IPS-NIHi7 (cell line): ENCODE measurements around the gene NBEA.

Source experiments
- DNase-seq: peaks from one replicate; pipeline ENCODE4 v3.0.0; 2012; ENCODE audit warnings: mixed read lengths; ENCODE audit errors: extremely low spot score

Gene NBEA

DNA sequence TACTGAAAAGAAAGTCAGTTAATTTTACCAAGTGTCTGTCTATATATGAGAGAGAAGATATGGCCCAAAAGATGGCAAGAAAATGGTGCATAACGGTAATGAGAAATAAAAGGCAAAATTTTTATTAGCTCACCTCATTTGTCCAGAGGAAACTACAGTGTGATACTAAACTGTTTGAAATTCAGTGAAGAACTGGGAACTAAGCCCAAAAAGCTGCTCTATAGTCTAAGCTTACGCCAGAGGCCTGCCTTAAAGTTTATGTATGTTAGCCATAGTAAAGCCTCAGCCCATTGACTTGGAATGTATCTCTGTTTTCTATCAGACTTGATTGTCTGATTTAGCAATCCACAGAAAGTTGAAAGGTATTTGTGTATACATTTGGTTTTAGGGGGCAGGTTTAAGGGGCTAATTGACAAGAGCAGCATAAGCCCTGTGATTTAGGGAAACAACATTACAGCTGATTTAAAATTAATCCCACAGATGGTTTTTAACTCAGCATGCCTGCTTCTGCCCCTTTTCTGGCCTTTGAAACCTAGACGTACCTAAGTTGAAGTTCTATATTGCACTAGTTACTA lies 625.4 kb downstream of the NBEA start:
- DNase-seq: no peak

DNA sequence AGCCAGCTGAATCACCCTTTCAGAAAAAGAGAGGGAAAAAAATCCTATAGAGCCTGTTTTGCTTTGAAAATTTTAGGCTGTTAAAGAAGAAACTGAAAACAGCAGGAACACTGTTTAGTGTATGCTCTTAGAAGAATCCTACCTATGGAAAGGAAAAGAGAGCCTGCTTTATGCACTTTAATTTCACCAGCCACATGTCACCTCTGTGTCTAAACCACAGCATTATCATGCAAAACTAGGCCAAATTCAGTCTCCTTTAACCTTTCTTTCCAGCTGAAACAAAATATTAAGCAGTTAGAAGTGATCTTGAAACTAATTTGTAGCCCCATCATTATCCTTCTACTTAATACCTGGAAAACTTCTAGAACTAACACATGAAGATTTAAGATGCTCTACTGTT lies 631.6 kb downstream of the NBEA start:
- DNase-seq: no peak

DNA sequence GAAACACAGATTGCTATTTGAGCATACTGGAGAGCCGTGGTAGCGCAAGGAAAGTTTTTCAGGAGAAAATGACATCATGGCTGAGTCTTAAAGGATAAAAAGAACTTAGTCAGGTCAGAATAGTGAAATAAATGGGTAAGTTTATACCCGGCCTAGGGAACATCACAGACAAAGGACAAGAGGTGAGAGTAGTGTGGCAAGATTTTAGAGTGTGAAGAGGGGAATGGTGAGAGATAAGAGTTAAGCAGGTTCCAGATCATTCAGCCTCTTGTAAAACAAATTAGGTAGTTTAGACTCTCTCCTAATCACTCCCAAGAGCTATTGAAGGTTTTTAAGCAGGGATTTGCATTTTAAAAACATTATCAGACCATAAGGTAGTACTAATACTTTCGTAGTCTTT lies 650.4 kb downstream of the NBEA start:
- no peak for DNase-seq

DNA sequence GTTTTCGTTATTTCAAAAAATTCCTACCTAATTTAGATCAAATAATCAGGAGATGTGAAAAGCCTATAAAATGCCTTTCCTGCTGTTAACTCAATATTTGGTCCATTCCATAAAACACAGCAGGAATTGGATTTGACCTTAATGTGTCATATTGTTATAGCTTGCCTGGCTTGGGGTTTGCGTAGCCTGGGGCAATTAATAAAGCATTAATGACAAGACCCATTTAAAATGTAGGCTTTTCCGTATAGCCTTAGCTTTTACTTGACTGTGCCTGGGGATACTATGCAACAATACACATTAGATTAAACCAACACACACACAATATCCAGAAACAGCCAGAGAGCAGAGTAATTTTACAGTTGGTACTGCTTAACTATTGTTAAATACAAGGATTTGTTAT lies 651.6 kb downstream of the NBEA start:
- DNase-seq: no peak

DNA sequence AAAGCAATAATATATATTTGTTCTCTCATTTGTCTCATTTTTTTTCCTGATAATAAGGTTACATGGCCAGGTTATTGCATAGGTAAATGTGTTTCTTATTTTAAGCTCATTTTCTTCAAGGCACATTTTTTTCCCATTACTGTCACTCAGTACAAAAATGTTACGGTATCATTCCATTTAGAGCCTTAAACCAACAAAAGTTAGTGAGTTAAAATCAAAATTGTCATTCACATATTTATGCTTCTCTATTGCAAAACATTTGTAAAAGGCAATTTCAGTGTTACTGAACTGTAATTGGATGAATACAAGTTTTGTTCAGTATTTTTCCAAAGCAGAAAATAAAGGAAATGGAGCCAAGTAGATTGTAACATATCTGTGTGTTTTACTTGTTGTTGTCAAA lies 652.0 kb downstream of the NBEA start:
- DNase-seq: no peak

DNA sequence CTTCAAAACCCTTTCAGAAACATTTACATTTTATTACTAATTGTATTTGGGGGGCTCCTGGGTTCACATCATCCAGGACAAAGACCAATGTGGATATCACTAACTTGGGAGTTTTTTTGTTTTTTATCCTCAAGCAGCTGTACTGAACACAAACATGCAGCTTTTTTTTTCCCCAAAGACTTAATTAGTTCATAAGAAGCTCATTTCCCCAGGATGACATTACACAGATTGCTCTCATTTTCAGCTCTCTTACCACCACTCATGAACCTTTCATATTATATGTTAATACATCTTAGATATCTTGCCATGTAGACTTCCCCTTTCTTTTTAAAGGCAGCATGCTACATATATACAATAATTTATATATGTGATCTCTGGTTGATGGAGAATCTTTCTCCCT lies 653.1 kb downstream of the NBEA start:
- DNase-seq: no peak

DNA sequence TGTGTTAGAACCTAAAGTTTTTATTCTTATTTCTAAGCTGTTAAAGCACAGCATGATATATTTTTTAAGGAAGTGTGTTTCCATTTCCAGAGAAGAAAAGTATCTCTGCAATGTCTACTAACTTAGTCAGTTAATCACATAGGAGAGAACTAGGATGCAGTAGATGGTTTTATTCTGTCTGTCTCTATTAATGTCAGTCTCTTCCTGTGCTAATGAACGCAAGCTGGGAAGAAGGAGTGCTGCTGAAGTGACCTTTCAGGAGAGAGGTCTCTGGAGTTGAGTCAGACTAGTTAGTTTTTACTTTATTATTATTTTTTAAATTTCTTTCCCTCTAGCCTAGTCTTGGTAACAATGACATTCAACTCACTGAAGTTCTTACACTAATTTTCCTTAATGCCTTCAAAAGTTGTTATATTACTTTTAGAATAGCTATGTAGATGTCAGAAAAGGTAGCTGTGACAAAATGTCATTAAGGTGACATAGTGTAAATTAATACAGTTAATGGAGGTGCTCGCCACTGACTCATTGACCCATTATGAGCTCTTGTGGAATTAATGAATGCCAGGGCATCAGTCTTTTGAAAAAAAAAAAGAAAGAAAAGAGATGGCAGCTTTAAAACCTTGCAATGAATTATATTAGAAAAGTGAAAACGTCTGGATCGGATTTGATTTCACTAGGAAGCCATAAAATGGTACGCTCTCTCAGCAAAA lies 654.4 kb downstream of the NBEA start:
- no peak for DNase-seq

DNA sequence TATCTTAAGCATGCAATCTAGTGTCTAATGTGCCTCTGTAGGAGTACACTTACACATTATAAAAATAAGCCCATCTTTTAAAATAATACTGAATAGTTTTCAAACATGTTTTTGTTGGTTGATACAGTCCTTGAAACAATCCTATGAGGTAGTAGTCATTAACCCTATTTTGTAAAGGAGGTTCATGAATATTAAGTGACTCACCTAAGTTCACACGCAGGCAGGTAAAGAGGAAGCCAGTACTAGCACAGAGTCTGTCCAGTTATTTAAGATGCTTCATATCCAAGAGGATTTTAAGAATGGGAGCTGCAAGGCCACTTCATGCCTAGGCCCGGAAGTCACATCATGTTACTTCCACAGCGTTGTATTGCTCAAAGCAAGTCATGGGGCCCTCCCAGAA lies 655.4 kb downstream of the NBEA start:
- no peak for DNase-seq

DNA sequence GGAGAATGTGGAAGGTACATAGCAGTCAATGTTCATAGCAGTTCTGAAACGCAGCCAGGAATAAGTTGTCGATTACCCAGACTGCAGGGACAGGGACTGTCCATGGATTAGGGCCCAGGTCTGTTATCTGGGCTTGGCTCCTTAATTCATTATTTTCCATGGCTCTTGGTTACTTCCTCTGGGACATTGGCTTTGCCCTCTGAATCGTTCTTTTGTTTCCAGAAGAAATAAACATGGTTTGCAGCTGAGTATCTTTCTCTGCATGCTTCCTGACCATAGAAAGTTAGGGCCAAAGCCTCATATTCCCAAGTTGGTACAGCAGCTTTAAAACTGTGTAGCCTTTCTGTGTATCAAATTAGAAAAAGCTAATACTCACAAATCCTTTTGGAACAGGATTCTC lies 656.2 kb downstream of the NBEA start:
- DNase-seq: no peak

DNA sequence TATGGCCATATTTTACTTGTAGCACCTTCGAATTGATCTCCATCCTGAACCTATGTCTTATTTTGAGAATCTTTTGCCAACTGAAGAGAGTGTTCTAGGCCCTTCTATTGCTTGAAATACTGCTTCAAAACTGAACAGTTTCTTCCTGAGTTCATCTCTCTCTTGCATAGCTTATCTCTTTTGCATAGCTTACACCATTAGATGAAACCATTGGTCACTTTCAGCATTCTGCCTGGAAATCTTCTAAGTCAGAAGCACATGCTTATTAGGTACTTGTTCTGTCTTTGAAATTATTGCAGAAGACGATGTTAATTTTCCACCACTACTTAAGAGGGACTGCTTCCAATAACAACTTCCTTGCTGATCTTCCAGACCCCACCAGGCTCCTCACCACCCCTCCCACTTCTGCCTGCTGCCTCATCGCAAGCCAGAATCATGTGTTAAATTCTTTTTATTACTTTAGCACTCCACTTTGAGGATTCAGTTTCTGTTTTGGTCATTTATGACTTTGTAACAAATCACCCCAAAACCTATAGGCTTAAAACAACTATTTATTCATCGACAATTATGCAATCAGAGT lies 656.8 kb downstream of the NBEA start:
- no peak for DNase-seq

DNA sequence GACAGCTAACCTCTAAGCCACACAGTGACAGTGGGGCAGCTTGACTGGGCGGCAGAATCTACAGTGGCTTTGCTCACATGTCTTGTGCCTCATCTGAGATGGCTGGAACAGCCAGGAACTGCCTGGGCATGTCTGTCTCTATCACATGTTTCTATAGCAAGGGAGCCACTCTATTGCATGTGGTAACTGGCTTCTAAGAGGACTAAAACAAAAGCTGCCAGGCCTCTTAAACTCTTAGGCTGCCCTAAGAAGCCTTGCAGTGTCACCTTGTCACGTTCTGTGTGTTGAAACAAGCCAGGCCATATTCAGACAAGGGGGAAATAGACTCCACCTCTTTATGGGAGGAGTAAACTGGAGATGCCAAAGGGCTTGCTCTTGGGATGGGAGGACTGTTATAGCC lies 657.3 kb downstream of the NBEA start:
- peak; percentile 15 for DNase-seq

DNA sequence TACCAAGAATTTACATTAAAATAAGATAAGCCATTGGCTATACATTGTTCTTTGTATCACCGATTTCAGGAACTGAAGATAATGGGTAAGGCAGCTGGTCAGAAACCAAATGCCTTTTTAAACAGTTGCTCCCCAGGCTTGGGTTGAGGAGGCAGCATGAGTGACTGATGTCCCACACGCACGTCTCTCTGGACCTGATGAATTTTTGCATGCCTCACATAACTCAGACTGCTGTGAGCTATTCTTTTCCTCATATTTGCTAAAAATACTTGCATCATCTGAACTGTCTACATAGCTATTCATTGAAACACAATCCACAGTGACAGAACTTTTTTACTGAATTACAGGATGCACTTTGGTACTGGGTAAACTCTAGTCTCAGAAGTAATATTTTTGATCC lies 658.1 kb downstream of the NBEA start:
- no peak for DNase-seq

DNA sequence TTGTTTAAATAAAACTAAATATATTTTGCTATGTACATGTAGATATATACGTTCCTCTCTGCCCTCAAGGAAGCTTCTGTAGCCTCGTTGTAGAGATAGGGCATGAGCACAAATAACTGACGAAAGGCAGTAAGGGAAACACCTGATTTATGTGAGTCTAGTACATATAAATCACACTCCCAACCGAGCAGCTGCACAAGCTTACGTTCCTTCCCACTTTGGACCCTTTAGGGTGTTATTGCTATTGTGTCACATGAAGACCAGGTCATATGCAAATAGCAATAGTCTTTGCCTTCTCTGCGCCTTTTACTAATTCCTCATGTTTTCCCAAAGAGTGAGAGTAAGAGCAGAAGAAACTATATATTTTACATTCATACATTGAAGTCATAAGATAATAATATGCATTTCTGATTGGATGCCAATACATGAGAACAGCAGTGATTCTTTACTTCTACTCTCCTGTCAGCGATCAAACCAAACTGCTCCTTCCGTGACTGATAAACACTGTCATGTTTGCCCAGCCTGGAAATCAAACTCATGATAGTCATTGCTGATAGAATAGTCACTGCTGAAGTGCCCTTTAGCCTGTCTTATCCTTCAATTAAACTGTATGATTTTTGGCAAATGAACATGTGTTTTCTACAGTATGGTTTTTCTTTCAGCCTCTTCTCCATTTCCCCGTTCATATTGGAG lies 661.7 kb downstream of the NBEA start:
- no peak for DNase-seq

DNA sequence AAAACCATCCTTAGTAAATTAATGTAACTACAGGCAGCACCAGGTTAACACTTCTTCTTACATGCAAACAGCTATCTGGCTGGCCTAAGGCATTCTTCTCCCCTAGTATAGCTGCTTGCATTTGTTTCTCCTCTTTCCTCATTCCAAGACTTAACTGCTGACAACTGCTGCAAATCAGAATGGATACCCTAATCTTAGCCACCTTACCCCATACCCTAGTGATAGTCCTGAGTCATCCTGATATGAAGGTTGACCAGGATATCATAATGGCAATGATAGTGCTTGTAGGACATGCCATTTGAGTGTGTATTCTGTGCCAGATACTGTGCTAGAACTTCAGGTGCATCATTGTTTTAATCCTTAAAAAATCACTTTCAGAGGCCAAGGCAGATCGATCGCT lies 672.6 kb downstream of the NBEA start:
- no peak for DNase-seq

DNA sequence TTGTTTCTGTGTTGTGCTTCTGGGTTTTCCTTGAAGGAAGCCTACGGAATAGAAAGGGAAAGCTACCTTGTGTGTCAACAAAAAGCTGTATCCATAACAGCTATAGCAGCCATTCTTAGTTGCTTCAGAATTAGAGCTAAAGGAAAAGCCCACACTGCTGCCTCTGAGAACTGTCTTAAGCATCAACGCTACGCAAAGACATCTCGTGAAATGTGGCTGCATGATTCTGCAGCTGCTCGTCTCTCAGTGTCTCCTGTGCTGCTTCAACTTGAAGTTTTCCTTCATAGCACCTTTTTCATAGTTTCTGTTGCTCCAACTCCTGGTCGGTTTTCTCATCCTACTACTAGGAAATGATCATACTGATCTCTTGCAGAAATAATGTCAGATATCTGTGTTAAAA lies 675.4 kb downstream of the NBEA start:
- no peak for DNase-seq

DNA sequence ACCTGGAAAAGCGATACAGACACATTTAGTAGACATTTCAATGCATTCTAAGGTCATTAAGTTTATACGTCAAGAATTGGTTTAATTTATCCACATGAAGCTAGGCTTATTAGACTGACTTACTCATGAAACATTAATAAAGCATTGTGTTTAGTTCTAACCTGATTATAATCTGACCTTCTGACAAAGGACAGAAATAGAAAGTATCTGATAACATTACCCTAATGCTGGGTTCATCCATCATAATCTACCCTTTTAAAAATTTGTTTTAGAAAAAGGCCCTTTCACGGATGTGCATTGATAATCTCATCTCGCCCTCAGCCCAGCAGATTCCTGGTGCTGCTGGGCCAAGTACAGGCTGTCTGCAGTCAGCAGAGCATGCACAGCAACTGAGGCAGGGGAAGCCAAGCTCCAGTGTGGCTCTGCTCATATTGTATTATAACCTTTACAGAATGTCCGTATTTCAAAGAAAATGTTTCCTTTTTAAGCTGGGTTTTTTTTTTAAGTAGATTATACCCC lies 676.6 kb downstream of the NBEA start:
- no peak for DNase-seq

DNA sequence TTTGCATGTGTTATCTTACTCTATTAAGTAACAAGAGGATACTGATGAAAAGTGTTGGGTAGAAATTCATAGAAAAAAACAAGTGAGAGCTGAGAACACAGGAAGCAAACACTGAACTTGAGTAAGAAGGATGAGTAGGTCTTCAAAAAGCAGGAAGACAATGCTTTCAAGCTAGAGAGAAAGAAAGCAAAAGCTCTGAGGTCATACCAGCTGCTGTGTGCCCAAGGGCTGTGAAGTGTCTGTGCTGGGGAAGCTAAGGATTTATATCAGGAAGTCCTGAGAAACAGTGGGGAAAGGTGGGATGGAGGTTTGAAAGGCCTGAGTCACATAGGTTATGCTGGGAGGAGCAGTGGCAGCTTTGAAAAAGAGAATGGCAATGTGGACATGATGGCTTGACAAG lies 679.9 kb downstream of the NBEA start:
- DNase-seq: no peak

DNA sequence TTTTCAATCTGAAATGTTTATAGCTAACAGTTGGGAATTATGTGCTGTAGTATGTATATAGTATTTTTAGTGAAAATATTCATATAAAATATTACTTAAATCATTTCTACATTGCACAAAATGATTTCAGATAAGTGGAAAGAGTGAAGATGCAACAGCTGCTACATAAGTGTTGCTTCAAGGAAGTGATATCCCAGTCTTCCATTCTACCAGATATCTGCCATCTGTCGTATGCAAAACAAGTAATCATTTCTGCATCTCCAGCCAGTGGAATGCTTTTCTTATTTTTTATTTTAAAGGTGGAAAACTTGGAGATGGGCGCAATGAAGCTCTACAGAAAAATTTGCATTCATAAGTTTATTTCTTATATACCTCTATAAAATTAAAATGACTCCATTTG lies 687.0 kb downstream of the NBEA start:
- DNase-seq: no peak

DNA sequence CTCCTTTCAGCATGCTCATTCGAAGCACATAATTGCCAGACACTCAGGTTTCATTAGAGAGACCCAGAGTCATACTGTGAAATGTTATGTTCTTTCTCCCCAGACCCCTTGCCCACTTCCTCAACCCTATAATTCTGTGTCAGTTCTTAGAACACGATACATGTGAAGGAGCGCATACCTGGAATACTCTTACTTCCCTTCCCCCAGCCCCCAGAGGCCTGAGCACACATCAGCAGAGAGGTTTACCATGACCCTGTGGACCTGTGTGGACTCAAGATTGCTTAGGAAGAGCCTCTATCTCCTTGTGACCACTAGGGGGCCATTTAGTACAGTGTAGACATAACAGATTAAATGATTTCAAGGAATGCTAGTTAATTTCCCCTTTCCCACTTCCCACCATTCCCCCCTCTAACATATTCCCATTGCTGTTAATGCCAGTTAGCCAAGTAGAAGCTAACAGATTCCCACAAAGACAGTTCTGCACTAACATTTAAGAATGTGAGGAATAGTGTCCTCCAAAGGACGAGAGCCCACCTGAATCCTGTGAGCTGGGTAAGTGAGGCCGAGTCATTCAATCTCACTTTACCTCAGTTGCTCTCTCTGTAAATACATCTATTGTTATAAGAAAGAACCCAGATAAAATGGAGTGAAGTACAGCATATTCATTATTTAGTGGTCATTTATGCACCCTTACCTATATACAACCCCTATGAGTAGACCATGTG lies 688.6 kb downstream of the NBEA start:
- peak; percentile 69 for DNase-seq

DNA sequence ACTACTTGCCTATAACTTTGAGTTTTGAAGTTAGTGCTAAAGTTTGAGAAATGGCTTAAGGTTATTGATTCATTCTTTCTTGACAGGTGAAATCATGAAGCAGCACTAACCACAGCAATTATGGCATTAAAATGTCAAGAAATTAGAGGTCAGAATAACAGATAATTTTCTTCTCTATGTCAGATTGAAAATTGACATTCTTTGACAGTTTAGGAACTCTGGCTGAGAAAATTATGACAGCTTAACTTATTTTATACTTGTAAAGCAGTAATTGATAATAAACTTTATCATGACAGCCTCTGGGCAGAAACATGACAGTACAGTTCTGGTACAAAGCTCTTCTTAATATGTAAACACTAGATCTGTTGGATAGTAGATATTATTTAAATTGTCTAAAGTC lies 689.6 kb downstream of the NBEA start:
- no peak for DNase-seq

DNA sequence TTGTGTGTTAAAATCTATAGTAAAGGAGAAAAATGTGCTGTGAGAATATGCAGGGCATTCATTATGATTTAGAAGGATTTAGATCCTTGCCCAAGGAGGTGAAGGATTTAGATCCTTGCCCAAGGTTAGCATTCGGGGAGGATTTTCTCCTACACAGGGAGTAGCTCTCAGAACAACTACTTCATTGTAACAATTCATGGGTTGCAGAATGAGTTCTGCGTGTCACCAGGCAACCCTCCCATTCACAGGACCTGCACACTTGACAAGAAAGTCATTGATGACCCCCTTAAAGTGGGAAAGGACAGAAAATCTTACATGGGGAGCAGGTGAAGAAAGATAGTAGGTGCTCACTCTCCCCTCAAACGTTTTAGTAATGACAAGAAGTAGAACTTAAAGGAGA lies 701.6 kb downstream of the NBEA start:
- DNase-seq: no peak
